Neuronal stem cell (in vitro differentiated cells): ENCODE data around the gene PCCA.

Experiments
- DNase-seq: peaks from one replicate; pipeline ENCODE4 v3.0.0-alpha.2; 2013; ENCODE audit warnings: low spot score
- H2AFZ ChIP-seq: one replicate; pipeline ENCODE4 v1.6.1; 2013; ENCODE audit warnings: mild to moderate bottlenecking, low read length, inconsistent platforms
- H2AK5ac ChIP-seq: 2 replicates; pipeline ENCODE4 v1.6.1; 2013; ENCODE audit warnings: low read depth, mild to moderate bottlenecking, inconsistent platforms, low read length, moderate library complexity, mixed read lengths
- H2BK120ac ChIP-seq: 2 replicates; pipeline ENCODE4 v1.6.1; 2013; ENCODE audit warnings: low read depth, mild to moderate bottlenecking, inconsistent platforms, low read length, moderate library complexity, mixed read lengths
- H2BK12ac ChIP-seq: one replicate; pipeline ENCODE4 v1.6.1; 2013; ENCODE audit warnings: low read length, inconsistent platforms
- H2BK15ac ChIP-seq: 2 replicates; pipeline ENCODE4 v1.6.1; 2013; ENCODE audit warnings: mild to moderate bottlenecking, low read length, inconsistent platforms, mixed read lengths
- H2BK5ac ChIP-seq: one replicate; pipeline ENCODE4 v1.6.1; 2013; ENCODE audit warnings: inconsistent platforms, mild to moderate bottlenecking, low read length, moderate library complexity
- H3K14ac ChIP-seq: one replicate; pipeline ENCODE4 v1.6.1; 2013; ENCODE audit warnings: low read length, inconsistent platforms
- H3K18ac ChIP-seq: 2 replicates; pipeline ENCODE4 v1.6.1; 2013; ENCODE audit warnings: low read length, inconsistent platforms
- H3K23ac ChIP-seq: 2 replicates; pipeline ENCODE4 v1.6.1; 2013; ENCODE audit warnings: low read depth, mild to moderate bottlenecking, mixed read lengths, low read length, inconsistent platforms; ENCODE audit not compliant: poor library complexity
- H3K27ac ChIP-seq: replicated peaks from 3 replicates; pipeline ENCODE4 v1.5.1; 2013; ENCODE audit warnings: low read length, inconsistent platforms
- H3K27me3 ChIP-seq, 3 experiments: 2 replicates each; pipeline ENCODE4 v1.6.1; 2013; ENCODE audit warnings: low read length in 3 of 3, mild to moderate bottlenecking in 2 of 3, inconsistent platforms in 1 of 3, low read depth in 1 of 3, mixed read lengths in 1 of 3, moderate library complexity in 1 of 3; ENCODE audit not compliant: control insufficient read depth in 3 of 3, insufficient read depth in 3 of 3
- H3K36me3 ChIP-seq, 2 donors: replicated peaks in 1 of 2; 2 replicates each; pipeline ENCODE4 v1.6.1; 2013; ENCODE audit warnings: low read length in 2 of 2; ENCODE audit not compliant: control insufficient read depth in 2 of 2, insufficient read depth in 2 of 2
- H3K4ac ChIP-seq: 2 replicates; pipeline ENCODE4 v1.6.1; 2013; ENCODE audit warnings: inconsistent platforms, mild to moderate bottlenecking, low read length, moderate library complexity
- H3K4me1 ChIP-seq, 2 donors: 1 replicate in 1 of 2; 2 replicates in 1 of 2; pipeline ENCODE4 v1.6.1; 2013; ENCODE audit warnings: low read length in 2 of 2, low read depth in 1 of 2; ENCODE audit not compliant: control insufficient read depth in 2 of 2, insufficient read depth in 1 of 2
- H3K4me2 ChIP-seq: one replicate; pipeline ENCODE4 v1.6.1; 2013; ENCODE audit warnings: mild to moderate bottlenecking, low read length, inconsistent platforms; ENCODE audit not compliant: insufficient read depth, poor library complexity, severe bottlenecking
- H3K4me3 ChIP-seq, 2 donors: 2 replicates each; pipeline ENCODE4 v1.5.1; 2013; ENCODE audit warnings: low read length in 2 of 2, mild to moderate bottlenecking in 2 of 2, inconsistent platforms in 1 of 2, moderate library complexity in 1 of 2
- H3K79me1 ChIP-seq: one replicate; pipeline ENCODE4 v1.6.1; 2013; ENCODE audit warnings: low read depth, mild to moderate bottlenecking, inconsistent platforms, low read length, moderate library complexity
- H3K9ac ChIP-seq: one replicate; pipeline ENCODE4 v1.6.1; 2013; ENCODE audit warnings: mild to moderate bottlenecking, low read depth, low read length, inconsistent platforms; ENCODE audit not compliant: poor library complexity
- H3K9me3 ChIP-seq, 2 donors: replicated peaks in 1 of 2; 2 replicates each; pipeline versions ENCODE3 to v1.6.1; 2013; ENCODE audit warnings: low read length in 2 of 2, mild to moderate bottlenecking in 2 of 2, inconsistent platforms in 1 of 2, low read depth in 1 of 2, mixed read lengths in 1 of 2, moderate library complexity in 1 of 2; ENCODE audit not compliant: control insufficient read depth in 2 of 2, insufficient read depth in 1 of 2
- H4K8ac ChIP-seq: one replicate; pipeline ENCODE4 v1.6.1; 2013; ENCODE audit warnings: low read depth, mild to moderate bottlenecking, inconsistent platforms, low read length, moderate library complexity
- H4K91ac ChIP-seq: one replicate; pipeline ENCODE4 v1.6.1; 2013; ENCODE audit warnings: low read length, low read depth, mild to moderate bottlenecking, inconsistent platforms; ENCODE audit not compliant: poor library complexity
- WGBS, 2 donors: extraction: QIAGEN DNeasy Blood & Tissue Kit; methylation state at CpG; one replicate each; pipeline ENCODE4 v1.1.7; 2013; ENCODE audit warnings: missing lambda C conversion rate in 2 of 2, mixed read lengths in 1 of 2; ENCODE audit not compliant: insufficient read length in 2 of 2, insufficient replicate concordance in 1 of 2; ENCODE audit errors: extremely low coverage in 2 of 2; 5-methylcytosine and 5-hydroxymethylcytosine counted together

Gene PCCA

DNA sequence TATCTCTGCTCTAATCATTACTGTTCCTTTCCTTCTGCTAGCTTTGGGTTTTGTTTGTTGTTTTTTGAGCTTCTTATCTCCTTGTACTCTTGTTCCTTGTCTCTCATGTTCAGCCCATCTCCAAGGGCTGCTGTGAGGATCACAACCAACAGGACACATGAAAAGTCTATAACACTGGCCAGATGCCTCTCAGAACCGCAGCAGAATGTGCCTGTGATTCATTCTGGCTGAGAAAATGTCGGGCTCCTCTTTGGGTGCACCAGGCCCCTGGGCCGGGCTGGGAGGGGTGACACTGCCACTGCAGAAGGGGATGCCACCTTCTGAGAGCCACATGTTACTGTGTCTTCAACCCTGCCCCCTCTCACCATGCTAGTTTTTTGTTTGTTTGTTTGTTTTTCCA lies 451.7 kb downstream of the PCCA start:
- no peak overlapping the region for H2BK5ac ChIP-seq
- H4K91ac ChIP-seq, result no peak overlapping the region
- H3K27me3 ChIP-seq, result no peaks in the 10 kb centered on the region
- no peak overlapping the region for H3K4ac ChIP-seq
- peaks cover 0 to 4% of the 10 kb centered on the region in 2 donors for H3K36me3 ChIP-seq
- peaks cover 0 to 2% of the 10 kb centered on the region in 2 donors for H3K9me3 ChIP-seq
- no peak overlapping the region for H3K27ac ChIP-seq
- no peaks in the 10 kb centered on the region for H3K79me1 ChIP-seq
- H3K4me3 ChIP-seq, result no peak overlapping the region
- H3K4me1 ChIP-seq, result peaks cover 0 to 3% of the 10 kb centered on the region in 2 donors
- no peak overlapping the region for H2BK120ac ChIP-seq
- DNase-seq, result no peak
- H3K4me2 ChIP-seq, result no peak overlapping the region
- H3K14ac ChIP-seq, result no peak overlapping the region
- no CpG with 5 or more reads among the region's 3 CpGs for WGBS, 2 donors
- no peak overlapping the region for H3K18ac ChIP-seq
- no peak overlapping the region for H3K9ac ChIP-seq
- H2BK12ac ChIP-seq, result no peak overlapping the region
- H4K8ac ChIP-seq, result no peak overlapping the region
- H2AK5ac ChIP-seq, result no peak overlapping the region
- no peak overlapping the region for H3K23ac ChIP-seq
- H2BK15ac ChIP-seq, result no peak overlapping the region
- H2AFZ ChIP-seq, result no peak overlapping the region

GRCh38 chr13:100541897-100542825 lies 453.3 kb downstream of the PCCA start:
- Histone ChIP-seq H3K23ac (peak overlapping the region; percentile 4), H3K9ac (no peak overlapping the region), H3K18ac (peak overlapping the region; percentile 20), H3K4ac (no peak overlapping the region), H3K14ac (no peak overlapping the region), H2BK5ac (no peak overlapping the region), H2BK12ac (no peak overlapping the region), H2AFZ (no peak overlapping the region), H2BK120ac (no peak overlapping the region), H3K79me1 (no peaks in the 10 kb centered on the region), H3K36me3 (peaks cover 0 to 4% of the 10 kb centered on the region in 2 donors), H3K4me1 (peaks cover 0 to 3% of the 10 kb centered on the region in 2 donors), H4K91ac (no peak overlapping the region), H3K4me3 (no peak overlapping the region), H2BK15ac (no peak overlapping the region), H3K27ac (no peak overlapping the region), H2AK5ac (no peak overlapping the region), H4K8ac (no peak overlapping the region), H3K27me3 (no peaks in the 10 kb centered on the region), H3K4me2 (no peak overlapping the region), H3K9me3 (peaks cover 0 to 2% of the 10 kb centered on the region in 2 donors)
- WGBS, 2 donors, result no CpG with 5 or more reads among the region's 18 CpGs
- DNase-seq, result no peak

DNA sequence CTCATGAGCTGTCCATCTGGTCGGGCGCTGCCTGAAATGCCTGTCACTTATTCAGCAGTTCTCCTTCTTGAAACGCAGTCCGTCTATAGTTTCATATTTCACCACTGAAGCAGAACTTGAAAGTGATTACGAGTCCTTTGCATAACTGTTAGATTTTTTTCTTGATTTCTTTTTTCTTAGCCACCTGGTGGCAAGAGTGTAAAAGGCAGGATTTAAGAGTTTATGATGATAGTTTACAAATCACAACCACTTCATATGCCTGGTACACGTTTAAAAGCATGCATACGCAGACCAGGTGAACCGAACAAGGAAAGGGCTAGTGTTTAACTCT lies 453.9 kb downstream of the PCCA start:
- H2BK120ac ChIP-seq, result no peak overlapping the region
- no peaks in the 10 kb centered on the region for H3K36me3 ChIP-seq
- H3K4ac ChIP-seq, result no peak overlapping the region
- H2BK15ac ChIP-seq, result no peak overlapping the region
- H2BK5ac ChIP-seq, result no peak overlapping the region
- H2AK5ac ChIP-seq, result no peak overlapping the region
- no peak overlapping the region for H4K8ac ChIP-seq
- H3K9ac ChIP-seq, result no peak overlapping the region
- no peaks in the 10 kb centered on the region for H3K9me3 ChIP-seq
- H3K18ac ChIP-seq, result no peak overlapping the region
- H3K4me3 ChIP-seq, result no peak overlapping the region
- H3K27me3 ChIP-seq, result no peaks in the 10 kb centered on the region
- no peaks in the 10 kb centered on the region for H3K79me1 ChIP-seq
- H3K23ac ChIP-seq, result no peak overlapping the region
- H3K14ac ChIP-seq, result no peak overlapping the region
- H3K27ac ChIP-seq, result no peak overlapping the region
- H2BK12ac ChIP-seq, result no peak overlapping the region
- peaks cover 0 to 3% of the 10 kb centered on the region in 2 donors for H3K4me1 ChIP-seq
- no peak for DNase-seq
- H2AFZ ChIP-seq, result no peak overlapping the region
- no CpG with 5 or more reads among the region's 8 CpGs for WGBS, 2 donors
- H3K4me2 ChIP-seq, result no peak overlapping the region
- no peak overlapping the region for H4K91ac ChIP-seq

DNA sequence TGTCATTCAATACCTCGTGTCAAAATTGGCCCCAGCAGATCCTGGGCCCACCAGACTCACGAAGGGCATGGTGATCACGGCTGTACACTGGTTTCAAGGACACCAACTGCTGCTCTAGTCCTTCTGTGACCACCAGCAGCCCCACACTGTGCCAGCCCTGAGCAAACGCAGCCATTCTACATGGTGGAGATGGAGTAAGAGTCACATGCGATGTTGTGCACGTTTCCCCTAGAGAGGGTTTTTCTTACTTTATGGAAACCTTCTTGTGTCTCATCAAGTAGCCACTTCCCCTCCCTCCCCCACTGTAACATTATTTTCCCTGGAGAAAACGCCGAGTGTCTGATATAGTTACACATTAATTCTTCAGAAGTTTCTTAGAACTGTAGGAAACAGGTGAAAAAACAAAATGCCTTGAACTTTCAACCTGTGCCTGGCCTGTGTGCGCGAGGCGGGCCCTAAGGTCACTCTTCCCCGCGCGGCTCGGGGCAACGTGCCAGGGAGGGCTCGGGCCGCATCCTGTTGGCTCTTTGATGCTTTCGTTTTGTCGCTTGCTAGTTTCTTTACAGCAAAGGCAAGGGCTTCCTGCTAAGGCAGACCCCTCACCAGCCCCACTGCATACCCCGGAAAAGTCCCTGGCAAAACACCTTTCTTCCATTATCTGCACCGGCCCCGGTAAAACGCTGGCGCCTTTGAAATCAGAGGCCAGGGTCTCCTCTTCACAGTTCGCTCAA lies 455.1 kb downstream of the PCCA start:
- Histone ChIP-seq H3K18ac (no peak overlapping the region), H2BK15ac (no peak overlapping the region), H3K4me3 (no peak overlapping the region), H4K91ac (no peak overlapping the region), H3K36me3 (no peaks in the 10 kb centered on the region), H2BK12ac (no peak overlapping the region), H2AFZ (no peak overlapping the region), H3K79me1 (no peaks in the 10 kb centered on the region), H3K4me1 (peaks cover 0 to 3% of the 10 kb centered on the region in 2 donors), H3K9ac (no peak overlapping the region), H3K23ac (no peak overlapping the region), H3K27me3 (no peaks in the 10 kb centered on the region), H4K8ac (no peak overlapping the region), H3K9me3 (no peaks in the 10 kb centered on the region), H3K14ac (no peak overlapping the region), H3K4me2 (no peak overlapping the region), H2BK5ac (no peak overlapping the region), H3K27ac (no peak overlapping the region), H3K4ac (no peak overlapping the region), H2BK120ac (no peak overlapping the region), H2AK5ac (peak overlapping the region; percentile 9)
- no peak for DNase-seq
- WGBS, 2 donors, result no CpG with 5 or more reads among the region's 26 CpGs
